ENCODE measurements around the gene KLHDC7B.

DNA sequence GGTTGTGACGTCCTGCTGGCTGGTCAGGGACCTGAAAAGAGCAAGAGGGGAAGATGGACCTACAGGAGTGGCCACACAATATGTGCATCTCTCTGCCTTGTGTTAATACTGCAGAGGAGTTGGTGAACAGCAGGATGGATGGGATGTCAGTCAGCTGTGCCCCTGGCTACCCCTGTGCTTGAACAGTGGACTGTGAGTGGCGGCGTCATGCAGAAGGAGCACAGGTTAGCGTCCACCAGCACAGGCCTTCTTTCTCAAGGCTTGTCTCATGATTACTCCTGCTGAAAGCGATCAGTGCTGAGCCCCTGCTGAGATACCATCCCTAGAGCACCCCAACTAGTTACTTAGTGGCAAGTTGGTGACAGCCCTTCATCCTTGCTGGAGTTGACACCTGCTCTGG lies 40.7 kb downstream of the KLHDC7B start:
- TF ChIP-seq POLR2AphosphoS5 (IDR thresholded peaks at IDR 0.05; ENCODE audit: low read depth, low read length) = no peak
- TF ChIP-seq, protein P1, sequence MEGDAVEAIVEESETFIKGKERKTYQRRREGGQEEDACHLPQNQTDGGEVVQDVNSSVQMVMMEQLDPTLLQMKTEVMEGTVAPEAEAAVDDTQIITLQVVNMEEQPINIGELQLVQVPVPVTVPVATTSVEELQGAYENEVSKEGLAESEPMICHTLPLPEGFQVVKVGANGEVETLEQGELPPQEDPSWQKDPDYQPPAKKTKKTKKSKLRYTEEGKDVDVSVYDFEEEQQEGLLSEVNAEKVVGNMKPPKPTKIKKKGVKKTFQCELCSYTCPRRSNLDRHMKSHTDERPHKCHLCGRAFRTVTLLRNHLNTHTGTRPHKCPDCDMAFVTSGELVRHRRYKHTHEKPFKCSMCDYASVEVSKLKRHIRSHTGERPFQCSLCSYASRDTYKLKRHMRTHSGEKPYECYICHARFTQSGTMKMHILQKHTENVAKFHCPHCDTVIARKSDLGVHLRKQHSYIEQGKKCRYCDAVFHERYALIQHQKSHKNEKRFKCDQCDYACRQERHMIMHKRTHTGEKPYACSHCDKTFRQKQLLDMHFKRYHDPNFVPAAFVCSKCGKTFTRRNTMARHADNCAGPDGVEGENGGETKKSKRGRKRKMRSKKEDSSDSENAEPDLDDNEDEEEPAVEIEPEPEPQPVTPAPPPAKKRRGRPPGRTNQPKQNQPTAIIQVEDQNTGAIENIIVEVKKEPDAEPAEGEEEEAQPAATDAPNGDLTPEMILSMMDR (IDR thresholded peaks at IDR 0.05) = no peak
- TF ChIP-seq, protein P2, sequence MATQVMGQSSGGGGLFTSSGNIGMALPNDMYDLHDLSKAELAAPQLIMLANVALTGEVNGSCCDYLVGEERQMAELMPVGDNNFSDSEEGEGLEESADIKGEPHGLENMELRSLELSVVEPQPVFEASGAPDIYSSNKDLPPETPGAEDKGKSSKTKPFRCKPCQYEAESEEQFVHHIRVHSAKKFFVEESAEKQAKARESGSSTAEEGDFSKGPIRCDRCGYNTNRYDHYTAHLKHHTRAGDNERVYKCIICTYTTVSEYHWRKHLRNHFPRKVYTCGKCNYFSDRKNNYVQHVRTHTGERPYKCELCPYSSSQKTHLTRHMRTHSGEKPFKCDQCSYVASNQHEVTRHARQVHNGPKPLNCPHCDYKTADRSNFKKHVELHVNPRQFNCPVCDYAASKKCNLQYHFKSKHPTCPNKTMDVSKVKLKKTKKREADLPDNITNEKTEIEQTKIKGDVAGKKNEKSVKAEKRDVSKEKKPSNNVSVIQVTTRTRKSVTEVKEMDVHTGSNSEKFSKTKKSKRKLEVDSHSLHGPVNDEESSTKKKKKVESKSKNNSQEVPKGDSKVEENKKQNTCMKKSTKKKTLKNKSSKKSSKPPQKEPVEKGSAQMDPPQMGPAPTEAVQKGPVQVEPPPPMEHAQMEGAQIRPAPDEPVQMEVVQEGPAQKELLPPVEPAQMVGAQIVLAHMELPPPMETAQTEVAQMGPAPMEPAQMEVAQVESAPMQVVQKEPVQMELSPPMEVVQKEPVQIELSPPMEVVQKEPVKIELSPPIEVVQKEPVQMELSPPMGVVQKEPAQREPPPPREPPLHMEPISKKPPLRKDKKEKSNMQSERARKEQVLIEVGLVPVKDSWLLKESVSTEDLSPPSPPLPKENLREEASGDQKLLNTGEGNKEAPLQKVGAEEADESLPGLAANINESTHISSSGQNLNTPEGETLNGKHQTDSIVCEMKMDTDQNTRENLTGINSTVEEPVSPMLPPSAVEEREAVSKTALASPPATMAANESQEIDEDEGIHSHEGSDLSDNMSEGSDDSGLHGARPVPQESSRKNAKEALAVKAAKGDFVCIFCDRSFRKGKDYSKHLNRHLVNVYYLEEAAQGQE (IDR thresholded peaks at IDR 0.05; ENCODE audit: insufficient read depth in 1 of 2, low read depth in 2 of 2, low read length in 1 of 2) = no peak

Data from Panc1 (cell line).